ENCODE measurements around the gene SERPINH1.
A peak's percentile ranks its signal among the peaks of the same experiment; 100 is the strongest.

The SERPINH1 gene

GRCh38 chr11:75534259-75535069 lies 27.6 kb upstream of the SERPINH1 start:
- TF ChIP-seq CTCF (IDR thresholded peaks at IDR 0.05; ENCODE audit: extremely low read depth, missing control alignments) = no peak
- no peak for DNase-seq (ENCODE audit: low spot score)

- TF ChIP-seq CTCF (IDR thresholded peaks at IDR 0.05; ENCODE audit: extremely low read depth, missing control alignments) = no peak
- no peak for DNase-seq (ENCODE audit: low spot score)
Observed at GRCh38 chr11:75535071-75535470, 27.0 kb upstream of the SERPINH1 start.

- no peak for TF ChIP-seq CTCF (IDR thresholded peaks at IDR 0.05; ENCODE audit: extremely low read depth, missing control alignments)
- peak; percentile 73 for DNase-seq (ENCODE audit: low spot score)
Observed at GRCh38 chr11:75536786-75537641, 25.0 kb upstream of the SERPINH1 start.

GRCh38 chr11:75537740-75538139 lies 24.3 kb upstream of the SERPINH1 start:
- TF ChIP-seq CTCF (IDR thresholded peaks at IDR 0.05; ENCODE audit: extremely low read depth, missing control alignments) = no peak
- DNase-seq (ENCODE audit: low spot score) = no peak

GRCh38 chr11:75538150-75538942 lies 23.7 kb upstream of the SERPINH1 start:
- no peak for TF ChIP-seq CTCF (IDR thresholded peaks at IDR 0.05; ENCODE audit: extremely low read depth, missing control alignments)
- no peak for DNase-seq (ENCODE audit: low spot score)

GRCh38 chr11:75539459-75540334 lies 22.4 kb upstream of the SERPINH1 start:
- no peak for TF ChIP-seq CTCF (IDR thresholded peaks at IDR 0.05; ENCODE audit: extremely low read depth, missing control alignments)
- DNase-seq (ENCODE audit: low spot score) = no peak

Measured in GM20000 (cell line).